ENCODE results near the gene UQCR10.

The UQCR10 gene

GRCh38 chr22:29757096-29757495 is 10.1 kb upstream of the UQCR10 start:
- no peak for DNase-seq (ENCODE audit: low read depth, low spot score)
- ChIA-PET POLR2A (no interaction called here), CTCF (interaction anchor here (1.2 to 1.8 kb wide), 4 partner anchors 16 to 334 kb away, joined by 3 to 5 read pairs (median 4); no protein-coding TSS in a partner anchor)
- TF ChIP-seq CTCF (IDR thresholded peaks at IDR 0.05; ENCODE audit: insufficient read depth, low read length, missing control alignments), result no peak
- H3K4me3 ChIP-seq (ENCODE audit: low read depth, low read length), result no peak overlapping the region

- DNase-seq (ENCODE audit: low read depth, low spot score), result no peak
- no peak for TF ChIP-seq CTCF (IDR thresholded peaks at IDR 0.05; ENCODE audit: insufficient read depth, low read length, missing control alignments)
- no peak overlapping the region for H3K4me3 ChIP-seq (ENCODE audit: low read depth, low read length)
- ChIA-PET POLR2A (no interaction called here), CTCF (interaction anchor here (1.1 to 1.3 kb wide), 3 partner anchors 15 to 333 kb away, joined by 3 read pairs; no protein-coding TSS in a partner anchor)
Measured at GRCh38 chr22:29758068-29758622, 9.0 kb upstream of the UQCR10 start.

- ChIA-PET CTCF (no interaction called here), POLR2A (no interaction called here)
- no peak for TF ChIP-seq CTCF (IDR thresholded peaks at IDR 0.05; ENCODE audit: insufficient read depth, low read length, missing control alignments)
- DNase-seq (ENCODE audit: low read depth, low spot score), result no peak
- no peak overlapping the region for H3K4me3 ChIP-seq (ENCODE audit: low read depth, low read length)
Measured at GRCh38 chr22:29758959-29759358, 8.2 kb upstream of the UQCR10 start.

DNA sequence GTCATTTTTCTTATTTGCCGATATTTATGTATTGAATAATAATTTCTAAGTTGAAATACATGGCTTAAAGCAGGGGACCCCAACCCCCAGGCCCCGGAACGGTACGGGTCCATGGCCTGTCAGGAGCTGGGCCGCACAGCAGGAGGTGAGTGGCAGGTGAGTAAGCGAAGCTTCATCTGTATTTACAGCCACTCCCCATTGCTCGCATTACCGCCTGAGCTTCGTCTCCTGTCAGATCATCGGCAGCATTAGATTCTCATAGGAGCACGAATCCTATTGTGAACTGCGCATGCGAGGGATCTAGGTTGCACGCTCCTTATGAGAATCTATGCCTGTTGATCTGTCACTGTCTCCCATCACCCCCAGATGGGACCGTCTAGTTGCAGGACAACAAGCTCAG is 4.9 kb upstream of the UQCR10 start:
- no peak for TF ChIP-seq CTCF (IDR thresholded peaks at IDR 0.05; ENCODE audit: insufficient read depth, low read length, missing control alignments)
- no peak overlapping the region for H3K4me3 ChIP-seq (ENCODE audit: low read depth, low read length)
- ChIA-PET CTCF (interaction anchor here (1.1 to 1.7 kb wide), 2 partner anchors 31 to 243 kb away, joined by 3 to 4 read pairs; no protein-coding TSS in a partner anchor), POLR2A (no interaction called here)
- DNase-seq (ENCODE audit: low read depth, low spot score), result no peak

DNA sequence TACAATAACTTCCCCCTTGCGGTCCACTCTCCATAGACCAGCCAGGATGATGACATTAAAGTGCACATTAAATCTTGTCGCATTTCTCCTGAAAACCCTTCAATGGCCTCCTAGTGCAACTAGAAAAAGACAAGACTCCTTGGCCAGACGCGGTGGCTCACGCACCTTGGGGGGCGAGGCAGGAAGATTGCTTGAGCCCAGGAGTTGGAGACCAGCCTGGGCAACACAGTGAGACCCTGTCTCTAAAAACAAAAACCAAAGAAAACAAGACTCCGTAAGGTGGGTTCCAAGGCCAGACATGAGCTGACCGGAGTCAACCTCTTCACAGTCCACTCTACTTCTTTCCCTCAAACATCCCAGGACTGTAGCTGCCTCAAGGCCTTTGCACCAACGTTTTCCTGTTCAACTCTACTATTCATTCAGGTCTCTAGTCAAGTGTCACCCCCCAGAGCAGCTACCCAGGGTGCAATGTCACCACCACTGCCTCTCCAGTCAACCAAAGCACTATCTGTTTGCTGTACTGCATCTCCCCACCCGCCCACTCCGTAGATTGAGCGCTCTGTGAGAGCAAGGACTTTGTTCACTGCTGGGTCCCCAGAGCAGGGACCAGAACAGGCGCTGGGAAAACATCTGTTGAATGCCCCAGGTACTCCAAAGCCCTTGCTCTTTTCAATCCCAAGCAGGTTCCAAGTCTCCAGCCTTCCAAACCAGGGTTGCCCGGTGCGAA is 1.1 kb upstream of the UQCR10 start:
- CTCF ChIA-PET, result interaction anchor here (1.0 to 1.8 kb wide), 2 partner anchors 239 to 322 kb away, joined by 5 to 10 read pairs; no protein-coding TSS in a partner anchor
- DNase-seq (ENCODE audit: low read depth, low spot score), result no peak
- H3K4me3 ChIP-seq (ENCODE audit: low read depth, low read length), result peak overlapping the region; percentile 98
- POLR2A ChIA-PET, result interaction anchor here (0.5 to 1.6 kb wide), 2 partner anchors 24 to 229 kb away, joined by 3 read pairs; no protein-coding TSS in a partner anchor
- TF ChIP-seq CTCF (IDR thresholded peaks at IDR 0.05; ENCODE audit: insufficient read depth, low read length, missing control alignments), result no peak

DNA sequence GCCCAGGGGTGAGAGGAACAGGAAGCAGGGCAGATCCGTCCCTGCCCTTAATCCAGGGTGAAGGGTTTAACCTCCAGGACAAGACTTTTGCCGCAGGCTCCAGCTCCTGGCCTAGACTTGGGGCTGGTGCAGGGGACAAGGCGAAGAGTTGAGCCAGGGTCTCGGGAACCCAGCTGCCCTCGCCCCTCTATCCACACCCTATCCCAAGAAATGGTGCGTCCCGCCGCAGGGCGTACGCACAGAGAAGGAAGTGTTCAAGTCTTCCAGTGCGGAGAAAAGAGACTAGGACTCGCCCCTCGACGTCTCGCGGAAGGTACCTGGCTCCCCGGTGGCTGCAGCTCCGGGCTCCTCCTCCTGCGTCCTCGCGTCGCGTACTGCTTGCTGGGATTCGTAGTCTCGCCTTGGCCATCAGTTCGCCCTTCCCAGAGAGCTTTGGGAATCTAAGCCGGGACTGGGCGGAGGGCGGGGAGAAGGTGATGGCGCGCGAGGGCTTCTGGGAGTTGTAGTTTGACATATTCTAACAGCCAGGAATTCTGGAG is 468 bp upstream of the UQCR10 start, which contains the start of gene ZMAT5:
Gene ZMAT5, minus strand, starts transcription at position 376 of the 539 bp plus-strand sequence. CDS start 18,463 bp downstream, outside the sequence.
- peak; percentile 74 for DNase-seq (ENCODE audit: low read depth, low spot score)
- CTCF ChIA-PET, result interaction anchor here (0.8 to 1.8 kb wide), 3 partner anchors 141 to 322 kb away, joined by 3 to 10 read pairs (median 5); no protein-coding TSS in a partner anchor
- TF ChIP-seq CTCF (IDR thresholded peaks at IDR 0.05; ENCODE audit: insufficient read depth, low read length, missing control alignments), result no peak
- peak within 1 kb of the TSS; percentile 98 for H3K4me3 ChIP-seq (ENCODE audit: low read depth, low read length)
- POLR2A ChIA-PET, result interaction anchor here (0.5 to 1.6 kb wide), 2 partner anchors 25 to 229 kb away, joined by 3 read pairs; no protein-coding TSS in a partner anchor

All from AG04449 (cell line).